Superior temporal gyrus (tissue), 1 donor: ENCODE results near the gene ADAMTS2.

Source experiments
- DNase-seq: peaks from one replicate; pipeline ENCODE4 v3.0.0-alpha.2; 2016; ENCODE audit errors: extremely low spot score

The ADAMTS2 gene

GRCh38 chr5:179254638-179255271 is 90.5 kb downstream of the ADAMTS2 start:
- peak; percentile 32 for DNase-seq

DNA sequence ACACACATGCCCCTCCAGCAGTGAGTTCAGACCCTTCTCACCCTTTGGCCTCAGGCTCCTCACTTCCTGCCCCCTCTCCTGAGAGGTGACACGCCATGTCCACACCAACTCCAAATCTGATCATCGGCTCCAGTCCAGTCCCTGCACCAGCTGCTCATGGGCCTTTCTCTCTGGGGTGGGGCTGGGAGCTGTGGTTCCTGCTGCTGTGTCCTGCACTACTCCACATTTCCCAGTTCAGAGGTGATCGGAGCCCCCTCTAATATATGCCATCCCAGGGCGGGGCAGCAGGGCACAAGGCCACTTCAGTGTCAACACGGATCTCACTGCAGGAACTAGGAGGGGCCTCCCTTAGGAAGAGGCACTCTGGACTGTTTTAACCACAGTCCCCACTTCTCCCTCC is 91.5 kb downstream of the ADAMTS2 start:
- DNase-seq: no peak

DNA sequence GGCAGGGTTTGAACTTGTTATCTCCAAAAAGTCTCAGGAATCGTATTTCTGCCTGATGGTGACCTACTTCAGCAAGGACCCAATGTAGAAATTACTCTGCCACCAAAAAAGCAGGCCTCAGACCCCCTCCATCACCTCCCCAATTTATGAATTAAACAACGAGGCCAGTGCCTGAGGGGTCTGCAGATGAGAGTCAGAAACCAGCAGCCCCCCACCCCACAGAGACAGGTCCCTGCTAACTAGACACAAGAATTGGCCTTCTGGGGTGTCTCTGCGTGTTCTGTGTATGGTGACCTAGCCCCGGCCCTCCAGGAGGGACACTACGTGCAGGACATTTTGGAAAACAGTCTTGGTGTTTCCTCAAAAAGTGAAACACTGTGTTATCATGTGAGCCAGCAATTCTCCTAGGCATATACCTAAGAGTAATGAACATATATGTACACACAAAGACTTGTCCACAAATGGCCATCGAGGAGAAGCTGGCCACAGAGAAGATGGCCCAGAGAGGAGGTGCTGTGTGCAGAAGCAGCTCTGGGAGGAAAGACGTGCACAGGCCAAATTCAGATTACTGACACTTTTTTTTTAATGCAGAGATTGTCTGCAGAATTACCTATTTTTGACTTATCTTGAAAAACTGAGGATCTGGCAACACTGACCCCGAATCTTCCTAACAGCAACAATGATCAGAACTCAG is 93.8 kb downstream of the ADAMTS2 start:
- no peak for DNase-seq

- no peak for DNase-seq
Observed at GRCh38 chr5:179250561-179251225, 94.6 kb downstream of the ADAMTS2 start.

- DNase-seq: no peak
Observed at GRCh38 chr5:179246227-179246626, 99.0 kb downstream of the ADAMTS2 start.

GRCh38 chr5:179245031-179245430 is 100.2 kb downstream of the ADAMTS2 start:
- DNase-seq: no peak

DNA sequence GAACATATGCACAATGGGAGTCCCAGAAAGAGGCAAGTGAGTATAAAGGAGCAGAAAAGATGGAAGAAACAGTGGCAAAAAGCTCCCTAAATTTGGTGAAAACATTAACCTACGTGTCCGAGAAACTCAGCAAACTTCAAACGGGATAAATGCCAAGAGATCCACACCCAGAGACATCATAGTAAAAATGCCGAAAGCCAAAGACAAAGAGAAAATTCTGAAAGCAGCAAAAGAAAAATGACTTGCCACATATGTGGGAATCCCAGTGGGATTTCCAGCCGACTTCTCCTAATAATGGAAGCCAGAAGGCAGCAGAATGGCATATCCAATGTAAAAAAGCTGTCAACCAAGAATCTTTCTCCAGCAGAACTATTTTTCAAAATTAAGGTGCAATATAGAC is 101.2 kb downstream of the ADAMTS2 start:
- peak; percentile 18 for DNase-seq

GRCh38 chr5:179243333-179243732 is 101.9 kb downstream of the ADAMTS2 start:
- DNase-seq: peak; percentile 93

- no peak for DNase-seq
Observed at GRCh38 chr5:179242676-179243075, 102.6 kb downstream of the ADAMTS2 start.

DNA sequence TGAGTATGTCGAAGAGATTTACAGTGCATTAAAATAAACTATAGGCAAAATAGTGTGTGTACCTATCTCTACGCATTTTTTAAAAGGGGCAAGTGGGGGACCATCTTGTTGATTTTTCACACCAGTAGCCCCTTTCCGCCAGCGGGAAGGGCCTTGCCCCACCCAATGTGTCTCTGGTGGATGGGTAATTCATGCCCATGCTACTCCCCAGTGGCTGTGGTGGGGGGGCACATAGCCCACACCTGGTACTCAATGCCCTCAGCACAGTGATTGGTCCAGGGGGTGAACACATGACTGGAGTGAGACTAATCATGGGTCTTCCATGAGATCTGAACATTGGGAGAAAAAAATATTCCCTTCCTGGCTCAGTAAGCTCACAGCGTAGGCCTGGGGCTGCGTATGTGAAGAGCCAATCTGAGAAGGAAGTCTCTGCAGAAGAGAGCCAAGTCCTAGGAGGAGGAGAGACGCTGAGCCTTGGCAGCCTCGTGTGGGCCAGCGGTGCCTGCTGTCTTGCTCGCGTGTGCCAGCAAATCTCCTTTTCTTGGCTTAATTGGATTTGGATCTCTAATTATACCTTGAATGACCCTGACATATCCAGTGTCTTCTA is 103.4 kb downstream of the ADAMTS2 start:
- no peak for DNase-seq

- DNase-seq: no peak
Observed at GRCh38 chr5:179241175-179241574, 104.1 kb downstream of the ADAMTS2 start.

GRCh38 chr5:179240561-179240960 is 104.7 kb downstream of the ADAMTS2 start:
- DNase-seq: no peak

DNA sequence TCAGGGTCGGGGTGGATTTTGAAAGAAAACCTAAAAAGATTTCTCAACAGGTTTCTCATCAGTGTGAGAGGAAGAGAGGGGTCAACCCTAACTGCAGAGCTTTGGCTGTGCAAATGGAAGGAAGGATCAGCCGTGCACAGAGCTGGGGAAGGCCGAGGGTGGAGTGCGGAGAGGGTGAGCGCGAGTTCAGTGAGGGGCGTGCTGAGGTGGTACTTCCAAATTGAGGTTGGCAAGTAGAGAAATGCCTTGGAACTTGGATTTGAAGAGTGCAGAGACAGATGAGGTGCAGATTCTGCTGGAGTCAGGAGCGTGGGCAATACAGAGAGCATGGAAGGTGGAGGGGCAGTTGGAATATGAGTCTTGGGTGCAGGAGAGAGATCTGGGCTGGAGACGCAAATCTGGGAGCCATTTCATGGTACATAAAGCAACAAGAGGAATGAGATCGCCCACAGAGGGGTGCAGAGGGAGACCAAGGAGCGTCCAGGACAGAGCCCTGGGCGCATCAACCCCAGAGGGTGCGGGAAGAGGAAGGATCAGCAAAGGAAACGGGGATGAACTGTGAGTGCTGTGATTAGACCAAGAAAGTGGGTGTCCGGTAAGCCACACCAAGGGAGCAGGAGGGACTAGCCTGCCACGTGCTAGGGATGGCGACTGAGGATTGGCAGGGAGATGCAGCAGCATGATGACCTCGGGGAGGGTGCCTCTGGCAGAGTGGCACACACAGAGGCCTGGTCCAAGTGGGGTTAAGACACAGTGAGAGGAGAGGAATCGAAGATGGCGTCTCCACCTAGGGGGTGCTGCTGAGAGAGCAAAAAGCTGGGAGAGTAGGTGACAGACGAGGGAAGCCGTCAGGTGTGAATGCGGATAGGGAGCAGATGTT is 105.8 kb downstream of the ADAMTS2 start:
- no peak for DNase-seq

GRCh38 chr5:179238628-179238970 is 106.7 kb downstream of the ADAMTS2 start:
- no peak for DNase-seq

- no peak for DNase-seq
Observed at GRCh38 chr5:179237770-179238627, 107.3 kb downstream of the ADAMTS2 start.

GRCh38 chr5:179235416-179236400 is 109.6 kb downstream of the ADAMTS2 start:
- DNase-seq: no peak

DNA sequence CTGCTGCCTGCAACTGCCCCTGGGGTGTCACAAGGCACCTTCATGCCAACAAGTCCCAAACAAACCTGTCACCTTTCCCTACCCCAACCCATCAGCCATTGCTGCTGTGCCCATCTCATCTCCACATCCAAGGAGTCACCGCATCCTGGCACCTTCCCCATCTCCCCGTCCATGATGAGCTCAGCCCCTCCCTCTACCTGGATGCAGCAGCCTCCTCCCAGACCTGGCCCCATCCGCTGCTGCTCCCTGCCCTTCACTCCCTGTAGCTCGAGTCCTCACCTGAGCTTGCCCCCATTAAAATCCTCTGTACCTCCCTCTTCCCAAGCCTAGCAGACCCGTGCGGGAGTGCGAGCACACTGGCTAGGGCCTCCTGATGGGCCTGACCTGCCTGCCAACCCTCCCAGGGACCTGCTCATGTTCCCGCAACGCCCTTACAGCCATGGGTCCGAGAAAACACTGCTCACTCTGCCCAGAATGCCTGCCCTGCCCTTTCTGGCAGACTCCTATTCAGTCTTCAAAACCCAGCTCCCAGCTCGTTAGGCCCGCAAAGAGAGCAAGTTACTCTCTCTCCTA is 110.6 kb downstream of the ADAMTS2 start:
- no peak for DNase-seq

DNA sequence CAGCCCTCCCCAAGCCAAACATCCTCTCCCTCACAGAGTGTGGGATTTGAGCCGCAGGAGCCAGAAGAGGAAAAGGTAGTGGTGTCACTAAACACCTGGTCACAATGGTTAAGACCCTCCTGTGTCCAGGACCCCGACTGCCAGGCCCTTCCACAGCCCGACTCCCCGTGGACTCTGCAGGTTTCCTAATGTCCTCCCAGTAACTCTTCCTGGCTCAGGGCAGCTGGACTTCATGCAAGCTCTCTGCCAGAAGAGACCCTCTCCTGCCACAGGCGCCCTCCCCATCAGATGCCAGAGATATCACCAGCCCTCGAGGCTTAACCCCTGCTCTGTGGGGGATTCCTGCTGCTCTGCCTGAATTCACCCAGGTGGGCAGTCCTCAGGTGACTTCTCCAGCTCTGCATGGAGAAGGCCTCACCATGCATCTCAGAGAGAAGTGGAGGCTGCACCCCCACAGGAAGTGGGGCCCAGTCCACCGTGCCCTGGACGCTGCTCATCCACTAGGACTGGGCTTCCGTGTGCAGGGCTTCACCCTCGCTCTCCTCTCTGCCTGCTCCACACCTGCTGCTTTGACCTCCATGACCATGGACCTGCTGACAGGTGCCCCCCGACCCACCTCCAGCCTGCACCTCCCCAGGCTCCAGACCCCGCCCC is 111.2 kb downstream of the ADAMTS2 start:
- DNase-seq: no peak
